Type B pancreatic cell (in vitro differentiated cells): Measurements from ENCODE around the gene CCDC85B. TPM values are rescaled to one million over a fixed set of nuclear protein-coding genes. Genes with fewer than 3 reads are reported as not detected.

ENCODE experiments used
- DNase-seq: peaks from one replicate; pipeline ENCODE4 v3.0.0; 2021; ENCODE audit warnings: mixed read lengths; ENCODE audit not compliant: unreplicated experiment; ENCODE audit errors: extremely low spot score
- H3K27ac Mint-ChIP-seq: 2 replicates; pipeline ENCODE4 v1.8.0; 2021; ENCODE audit warnings: mild to moderate bottlenecking, mixed read lengths
- H3K27me3 Mint-ChIP-seq: 2 replicates; pipeline ENCODE4 v1.8.0; 2021; ENCODE audit warnings: mixed read lengths
- H3K36me3 Mint-ChIP-seq: 2 replicates; pipeline ENCODE4 v1.8.0; 2021; ENCODE audit warnings: mixed read lengths
- H3K4me1 Mint-ChIP-seq: one replicate; pipeline ENCODE4 v1.8.0; 2021; ENCODE audit warnings: mixed read lengths; ENCODE audit not compliant: unreplicated experiment
- H3K4me3 Mint-ChIP-seq: 2 replicates; pipeline ENCODE4 v1.8.0; 2021; ENCODE audit warnings: mild to moderate bottlenecking, mixed read lengths
- H3K9me3 Mint-ChIP-seq: 2 replicates; pipeline ENCODE4 v1.8.0; 2021; ENCODE audit warnings: mixed read lengths
- CTCF ChIP-seq: fragments of 200-600 bp; sonication (generic); conservative IDR thresholded peaks from 2 replicates; pipeline ENCODE4 v1.5.0; 2021; ENCODE audit warnings: antibody characterized with exemption, mild to moderate bottlenecking
- total RNA-seq: library from RNA; stranded (reverse); gene quantifications from 2 replicates; pipeline ENCODE4 v1.2.1, GENCODE V29; 2021; ENCODE audit warnings: low replicate concordance

The CCDC85B gene
- total RNA-seq, 1 donor from 2014 or later, result 14.3 TPM

- H3K27me3 Mint-ChIP-seq, result peaks cover 57% of the 10 kb centered on the region
- no peaks in the 10 kb centered on the region for H3K36me3 Mint-ChIP-seq
- H3K27ac Mint-ChIP-seq, result peak overlapping the region; percentile 69
- no peak for TF ChIP-seq CTCF
- H3K4me1 Mint-ChIP-seq, result peaks cover 8% of the 10 kb centered on the region
- DNase-seq, result no peak
- no peaks in the 10 kb centered on the region for H3K9me3 Mint-ChIP-seq
- no peak overlapping the region for H3K4me3 Mint-ChIP-seq
These were observed 5.8 kb downstream of the CCDC85B start for GRCh38 chr11:65896034-65896999.

- Mint-ChIP-seq H3K4me3 (peak overlapping the region; percentile 61), H3K9me3 (no peaks in the 10 kb centered on the region), H3K36me3 (no peaks in the 10 kb centered on the region), H3K4me1 (peaks cover 8% of the 10 kb centered on the region), H3K27me3 (peaks cover 64% of the 10 kb centered on the region), H3K27ac (no peak overlapping the region)
- DNase-seq, result no peak
- no peak for TF ChIP-seq CTCF
These were observed 6.6 kb downstream of the CCDC85B start for GRCh38 chr11:65897020-65897471.

- no peaks in the 10 kb centered on the region for H3K4me1 Mint-ChIP-seq
- peaks cover 74% of the 10 kb centered on the region for H3K27me3 Mint-ChIP-seq
- H3K27ac Mint-ChIP-seq, result peak overlapping the region; percentile 87
- DNase-seq, result no peak
- TF ChIP-seq CTCF, result no peak
- H3K9me3 Mint-ChIP-seq, result no peaks in the 10 kb centered on the region
- H3K36me3 Mint-ChIP-seq, result no peaks in the 10 kb centered on the region
- peak overlapping the region; percentile 86 for H3K4me3 Mint-ChIP-seq
These were observed 8.3 kb downstream of the CCDC85B start for GRCh38 chr11:65898656-65899355.

- H3K4me1 Mint-ChIP-seq, result no peaks in the 10 kb centered on the region
- no peak overlapping the region for H3K27ac Mint-ChIP-seq
- no peaks in the 10 kb centered on the region for H3K36me3 Mint-ChIP-seq
- peak overlapping the region; percentile 72 for H3K4me3 Mint-ChIP-seq
- no peak for DNase-seq
- peaks cover 76% of the 10 kb centered on the region for H3K27me3 Mint-ChIP-seq
- no peak for TF ChIP-seq CTCF
- H3K9me3 Mint-ChIP-seq, result no peaks in the 10 kb centered on the region
These were observed 9.1 kb downstream of the CCDC85B start for GRCh38 chr11:65899356-65900124.
